HG03460 (cell line): Measurements from ENCODE around the gene ZNF296.

Experiments
- ATAC-seq: cut with Tn5 transposase; IDR thresholded peaks from one replicate; pipeline ENCODE4 v1.9.1; 2021; ENCODE audit not compliant: unreplicated experiment

The ZNF296 gene

GRCh38 chr19:45027371-45027770 is 48.9 kb downstream of the ZNF296 start:
- no peak for ATAC-seq

DNA sequence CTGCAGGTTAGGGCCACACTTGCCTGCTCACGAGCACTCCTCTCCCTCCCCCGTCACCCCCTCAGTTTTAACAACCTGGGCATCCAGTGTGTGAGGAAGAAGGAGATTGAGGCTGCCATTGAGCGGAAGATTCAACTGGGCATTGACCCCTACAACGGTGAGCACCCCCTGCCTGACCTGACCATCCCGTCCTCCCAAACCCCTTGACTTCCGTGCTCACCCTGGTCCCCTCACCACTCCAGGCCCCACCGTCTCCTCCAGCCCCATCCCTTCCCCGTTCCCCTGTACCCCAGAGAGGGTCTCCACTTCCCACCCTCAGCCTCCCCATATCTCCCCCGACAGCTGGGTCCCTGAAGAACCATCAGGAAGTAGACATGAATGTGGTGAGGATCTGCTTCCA is 51.0 kb downstream of the ZNF296 start:
- ATAC-seq, result no peak

DNA sequence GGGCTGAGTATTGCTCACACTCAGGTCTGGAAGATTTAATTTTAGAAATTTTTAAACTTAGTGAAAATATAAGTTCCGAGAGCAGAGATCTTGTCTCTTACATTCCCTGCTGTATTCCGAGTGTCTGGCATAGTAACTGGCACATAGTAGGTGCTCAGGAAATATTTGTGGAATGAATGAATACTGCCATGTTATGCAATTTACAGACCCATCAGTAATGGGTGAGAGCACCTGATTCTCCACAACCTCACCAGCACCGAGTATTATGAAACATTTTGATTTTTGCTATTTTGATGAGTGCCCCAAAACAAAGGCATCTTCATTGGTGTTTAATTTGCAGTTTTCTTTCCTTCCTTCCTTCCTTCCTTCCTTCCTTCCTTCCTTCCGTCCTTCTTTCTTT is 53.2 kb downstream of the ZNF296 start:
- no peak for ATAC-seq

GRCh38 chr19:45021971-45022370 is 54.3 kb downstream of the ZNF296 start:
- no peak for ATAC-seq
